GOT3 (cell line): ENCODE results near the gene GUK1.
"Not testable (repeated sequence)": the region's sequence is repeated elsewhere in the genome, so short reads cannot be mapped to it uniquely, and the experiment has no call there.

ENCODE experiments used
- DNase-seq: peaks from one replicate; lab custom pipeline; 2025; ENCODE audit warnings: mixed read lengths; lab: John Stamatoyannopoulos, UW

The GUK1 gene

GRCh38 chr1:228176461-228177182 is 36.5 kb downstream of the GUK1 start:
- no peak for DNase-seq

GRCh38 chr1:228177183-228177475 is 37.0 kb downstream of the GUK1 start:
- DNase-seq, result no peak

GRCh38 chr1:228177721-228178710 is 37.9 kb downstream of the GUK1 start:
- DNase-seq, result no peak

GRCh38 chr1:228178737-228179684 is 38.9 kb downstream of the GUK1 start:
- no peak for DNase-seq

- DNase-seq, result no peak
Measured at GRCh38 chr1:228180271-228180958, 40.3 kb downstream of the GUK1 start.

- DNase-seq, result no peak
Measured at GRCh38 chr1:228180959-228181644, 41.0 kb downstream of the GUK1 start.

- no peak for DNase-seq
Measured at GRCh38 chr1:228181645-228182034, 41.6 kb downstream of the GUK1 start.

- DNase-seq, result no peak
Measured at GRCh38 chr1:228182296-228183030, 42.4 kb downstream of the GUK1 start.

GRCh38 chr1:228184152-228184551 is 44.1 kb downstream of the GUK1 start:
- DNase-seq, result no peak

GRCh38 chr1:228185641-228185965 is 45.5 kb downstream of the GUK1 start:
- DNase-seq, result no peak

GRCh38 chr1:228188249-228188648 is 48.2 kb downstream of the GUK1 start:
- not testable (repeated sequence) for DNase-seq

- DNase-seq, result no peak
Measured at GRCh38 chr1:228190182-228190581, 50.1 kb downstream of the GUK1 start.

GRCh38 chr1:228190778-228191177 is 50.7 kb downstream of the GUK1 start:
- DNase-seq, result no peak

GRCh38 chr1:228194436-228194835 is 54.4 kb downstream of the GUK1 start:
- no peak for DNase-seq

- DNase-seq, result no peak
Measured at GRCh38 chr1:228194921-228195812, 55.1 kb downstream of the GUK1 start.

- DNase-seq, result no peak
Measured at GRCh38 chr1:228197555-228198147, 57.6 kb downstream of the GUK1 start.
